Measurements from ENCODE around the gene KLC1. TPM values are rescaled to one million over a fixed set of nuclear protein-coding genes. Genes with fewer than 3 reads are reported as not detected.
"Not testable (repeated sequence)": the region's sequence is repeated elsewhere in the genome, so short reads cannot be mapped to it uniquely, and the experiment has no call there.

The KLC1 gene
- total RNA-seq = 80.3 TPM

DNA sequence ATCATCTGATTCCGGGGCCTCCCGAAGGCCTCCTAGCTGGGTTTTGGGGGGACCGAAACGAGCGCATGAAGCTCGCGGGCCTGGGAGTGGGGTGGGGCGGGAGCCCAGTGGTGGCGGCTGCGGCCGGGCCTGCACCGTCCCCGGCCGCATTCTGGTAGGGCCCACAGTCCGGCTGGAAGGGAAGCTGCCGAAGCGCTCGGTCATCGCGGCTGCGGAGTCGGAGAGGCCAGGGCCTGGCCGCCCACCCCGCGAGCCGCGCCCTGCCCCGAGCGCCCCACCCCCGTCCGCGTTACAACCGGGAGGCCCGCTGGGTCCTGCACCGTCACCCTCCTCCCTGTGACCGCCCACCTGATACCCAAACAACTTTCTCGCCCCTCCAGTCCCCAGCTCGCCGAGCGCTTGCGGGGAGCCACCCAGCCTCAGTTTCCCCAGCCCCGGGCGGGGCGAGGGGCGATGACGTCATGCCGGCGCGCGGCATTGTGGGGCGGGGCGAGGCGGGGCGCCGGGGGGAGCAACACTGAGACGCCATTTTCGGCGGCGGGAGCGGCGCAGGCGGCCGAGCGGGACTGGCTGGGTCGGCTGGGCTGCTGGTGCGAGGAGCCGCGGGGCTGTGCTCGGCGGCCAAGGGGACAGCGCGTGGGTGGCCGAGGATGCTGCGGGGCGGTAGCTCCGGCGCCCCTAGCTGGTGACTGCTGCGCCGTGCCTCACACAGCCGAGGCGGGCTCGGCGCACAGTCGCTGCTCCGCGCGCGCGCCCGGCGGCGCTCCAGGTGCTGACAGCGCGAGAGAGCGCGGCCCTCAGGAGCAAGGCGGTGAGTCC lies at the start of gene KLC1:
TSS of gene KLC1 (plus strand) at position 528 of the 819 bp plus-strand sequence. CDS start 25,354 bp downstream, outside the sequence.
- ATAC-seq = peak; percentile 77

DNA sequence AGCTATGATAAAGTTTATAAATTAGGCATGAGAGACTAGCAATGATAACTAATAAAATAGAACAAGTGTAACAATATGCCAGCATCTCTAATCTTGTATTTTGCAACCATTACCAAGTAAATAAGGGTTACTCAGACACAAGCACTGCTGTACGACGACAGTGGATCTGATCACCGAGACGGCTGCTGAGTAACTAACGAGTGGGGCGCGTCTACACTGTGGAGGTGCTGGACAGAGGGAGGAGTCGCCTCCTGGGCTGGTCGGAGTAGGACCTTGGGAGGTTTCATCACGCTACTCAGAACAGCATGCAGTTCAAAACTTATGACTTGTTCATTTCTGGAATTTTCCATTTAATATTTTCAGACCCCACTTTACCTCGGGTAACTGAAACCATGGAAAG lies 47.8 kb upstream of the KLC1 start:
- ATAC-seq = peak; percentile 47

DNA sequence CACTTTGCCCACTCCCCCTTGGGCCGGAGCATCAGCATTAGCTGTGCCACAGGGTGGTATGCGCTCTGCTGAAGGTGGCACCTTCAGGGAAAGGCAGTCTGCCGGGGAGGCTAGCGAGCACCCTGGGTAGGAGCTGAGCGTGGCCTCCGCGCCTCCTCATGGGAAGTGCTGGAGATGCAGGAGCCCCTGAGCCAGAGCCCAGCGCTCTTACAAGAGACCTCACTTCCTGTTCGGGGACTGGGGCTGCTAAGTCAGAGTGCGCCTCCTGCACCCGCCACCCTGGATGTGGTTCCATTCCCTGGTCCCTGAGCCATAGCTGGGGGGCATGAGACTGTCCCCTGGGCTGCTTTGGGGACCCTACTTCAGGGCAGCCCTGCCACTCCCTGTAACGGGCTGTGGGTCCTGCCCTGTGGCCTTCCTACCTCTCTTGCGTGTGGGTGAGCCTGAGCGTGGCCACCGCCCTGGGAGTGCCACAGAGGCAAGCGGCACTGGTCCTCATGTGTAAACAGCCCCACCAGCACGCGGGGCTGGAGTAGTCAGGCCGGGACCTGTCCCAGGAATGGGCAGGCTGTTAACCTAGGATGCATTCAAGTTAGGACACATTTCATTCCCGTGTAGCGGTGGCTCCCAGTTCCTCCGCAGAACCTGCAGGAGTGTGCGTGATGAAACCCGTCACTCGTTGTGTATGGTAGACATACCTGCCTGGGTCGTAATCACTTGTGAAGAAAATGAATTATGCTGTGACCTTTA lies 46.9 kb upstream of the KLC1 start:
- peak; percentile 96 for ATAC-seq

DNA sequence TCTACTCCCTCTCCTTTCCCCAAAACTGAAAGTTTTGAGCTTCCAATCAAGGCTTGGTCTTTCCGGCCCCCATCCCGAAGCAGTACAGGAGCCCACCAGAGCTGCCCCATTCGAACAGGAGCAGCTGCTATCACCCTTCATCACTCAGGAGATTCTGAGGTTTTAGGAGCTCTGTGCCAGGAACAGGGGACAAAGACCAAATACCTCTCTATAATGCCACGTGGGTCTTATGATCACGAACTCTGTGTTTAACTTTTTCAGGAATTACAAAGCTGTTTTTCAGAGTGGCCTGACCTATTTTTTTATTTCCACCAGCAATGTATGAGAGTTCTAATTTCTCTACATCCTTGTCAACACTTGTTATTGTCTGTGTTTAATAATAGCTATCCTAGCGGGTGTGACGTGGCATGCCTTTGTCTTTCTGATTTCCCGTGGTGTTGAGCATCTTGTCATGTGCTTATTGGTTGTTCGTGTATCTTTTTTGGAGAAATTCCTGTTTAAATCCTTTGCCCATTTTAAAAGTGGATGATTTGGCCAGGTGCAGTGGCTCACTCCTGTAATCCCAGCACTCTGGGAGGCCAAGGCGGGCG lies 44.6 kb upstream of the KLC1 start:
- ATAC-seq = no peak

DNA sequence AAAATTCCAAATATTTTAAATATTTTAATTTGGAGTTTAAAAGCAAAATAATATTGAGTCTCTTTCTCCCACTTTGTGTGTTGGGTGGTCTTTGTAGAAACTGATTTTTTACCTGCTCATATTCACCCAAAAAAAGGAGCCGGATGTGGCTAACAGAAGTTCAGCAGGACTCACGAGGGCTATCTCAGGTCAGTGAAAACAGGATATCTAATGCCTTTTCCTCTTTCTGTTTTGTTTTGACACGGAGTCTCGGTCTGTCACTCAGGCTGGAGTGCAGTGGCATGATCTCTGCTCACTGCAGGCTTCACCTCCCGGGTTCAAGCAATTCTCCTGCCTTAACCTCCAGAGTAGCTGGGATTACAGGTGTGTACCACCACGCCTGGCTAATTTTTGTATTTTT lies 35.4 kb upstream of the KLC1 start:
- no peak for ATAC-seq

DNA sequence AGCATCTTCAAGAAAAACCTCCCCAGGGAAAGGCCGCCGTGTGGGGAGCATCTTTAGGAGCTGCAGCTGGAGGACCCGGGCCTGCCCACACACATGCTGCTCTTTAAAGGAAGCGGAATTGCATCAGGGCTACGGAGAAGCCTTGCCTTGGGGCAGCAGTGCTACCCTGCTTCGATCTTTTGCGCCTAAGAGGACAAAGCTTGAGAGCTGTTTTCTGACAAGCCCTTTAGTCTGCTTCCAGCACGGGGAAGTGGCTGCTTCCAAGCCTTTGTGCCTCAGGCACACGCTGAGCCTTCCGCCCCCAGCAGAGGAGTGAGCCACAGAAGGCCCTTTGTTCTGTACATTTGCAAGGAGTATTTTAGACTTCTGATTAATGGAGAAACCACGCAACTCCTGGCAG lies 34.7 kb upstream of the KLC1 start:
- ATAC-seq = peak; percentile 72

DNA sequence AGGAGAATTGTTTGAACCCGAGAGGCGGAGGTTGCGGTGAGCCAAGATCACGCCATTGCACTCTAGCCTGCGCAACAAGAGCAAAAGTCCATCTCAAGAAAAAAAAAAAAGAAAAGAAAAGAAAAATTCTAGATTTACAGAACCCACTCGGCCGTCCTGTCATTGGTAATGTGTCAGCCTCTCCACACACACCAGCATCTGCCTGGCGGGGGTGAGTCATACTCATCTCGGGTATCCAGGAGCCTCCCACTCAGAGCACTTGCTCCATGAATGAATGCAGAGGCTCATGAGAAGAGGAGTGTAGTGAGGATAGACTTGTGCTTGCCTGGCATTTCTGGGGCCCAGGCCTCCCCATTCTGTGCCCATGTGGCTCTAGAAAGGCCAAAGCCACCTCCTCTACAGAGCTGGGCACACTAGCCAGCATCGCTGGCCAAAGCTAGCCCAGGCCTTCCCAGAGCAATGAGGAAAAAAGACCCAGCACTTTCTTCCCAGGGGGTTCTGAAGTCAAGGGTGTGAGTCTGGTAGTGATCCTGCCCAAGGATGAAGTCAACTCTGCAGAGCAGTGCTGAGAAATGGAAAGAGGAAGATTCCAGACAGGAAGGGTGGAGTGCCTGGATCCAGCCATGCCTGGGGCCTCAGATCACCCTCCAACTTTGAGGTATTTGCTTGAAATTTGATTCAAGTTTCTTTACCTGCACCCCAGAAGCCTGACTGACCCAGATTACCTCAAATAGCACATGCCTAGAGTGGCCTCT lies 31.2 kb upstream of the KLC1 start:
- peak; percentile 54 for ATAC-seq

DNA sequence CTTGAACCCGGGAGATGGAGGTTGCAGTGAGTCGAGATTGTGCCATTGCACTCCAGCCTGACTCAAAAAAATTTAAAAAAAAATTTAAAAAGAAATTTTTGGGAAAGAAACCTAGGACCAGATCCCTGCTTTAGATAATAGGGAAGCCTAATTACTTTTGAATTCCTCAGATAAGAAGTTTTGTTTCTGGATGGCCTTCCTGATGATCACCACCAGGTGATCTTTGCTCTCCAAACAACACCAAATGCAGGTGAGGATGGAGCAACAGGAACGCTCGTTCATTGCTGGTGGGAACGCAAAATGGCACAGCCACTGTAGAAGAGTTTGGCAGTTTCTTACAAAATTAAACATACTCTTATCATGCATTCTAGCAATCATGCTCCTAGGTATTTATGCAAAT lies 28.5 kb upstream of the KLC1 start:
- ATAC-seq = no peak

DNA sequence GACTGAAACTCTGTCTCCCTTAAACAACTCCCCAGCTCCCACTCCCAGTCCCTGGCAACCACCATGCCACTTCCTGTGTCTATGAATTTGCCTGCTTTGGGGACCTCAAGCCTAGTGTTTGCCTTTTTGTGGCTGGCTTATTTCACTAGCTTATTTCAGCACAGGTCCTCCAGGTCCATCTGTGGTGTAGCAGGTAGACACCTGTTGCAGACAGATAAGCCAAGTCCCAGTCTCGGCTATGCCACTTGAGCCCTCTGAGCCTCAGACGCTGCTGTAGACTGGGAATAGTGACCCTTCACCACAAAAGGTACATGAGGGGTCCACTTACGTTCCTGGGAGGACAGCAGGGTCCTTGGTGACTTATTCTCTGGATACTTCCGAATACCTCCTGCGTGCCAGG lies 24.4 kb upstream of the KLC1 start:
- no peak for ATAC-seq

DNA sequence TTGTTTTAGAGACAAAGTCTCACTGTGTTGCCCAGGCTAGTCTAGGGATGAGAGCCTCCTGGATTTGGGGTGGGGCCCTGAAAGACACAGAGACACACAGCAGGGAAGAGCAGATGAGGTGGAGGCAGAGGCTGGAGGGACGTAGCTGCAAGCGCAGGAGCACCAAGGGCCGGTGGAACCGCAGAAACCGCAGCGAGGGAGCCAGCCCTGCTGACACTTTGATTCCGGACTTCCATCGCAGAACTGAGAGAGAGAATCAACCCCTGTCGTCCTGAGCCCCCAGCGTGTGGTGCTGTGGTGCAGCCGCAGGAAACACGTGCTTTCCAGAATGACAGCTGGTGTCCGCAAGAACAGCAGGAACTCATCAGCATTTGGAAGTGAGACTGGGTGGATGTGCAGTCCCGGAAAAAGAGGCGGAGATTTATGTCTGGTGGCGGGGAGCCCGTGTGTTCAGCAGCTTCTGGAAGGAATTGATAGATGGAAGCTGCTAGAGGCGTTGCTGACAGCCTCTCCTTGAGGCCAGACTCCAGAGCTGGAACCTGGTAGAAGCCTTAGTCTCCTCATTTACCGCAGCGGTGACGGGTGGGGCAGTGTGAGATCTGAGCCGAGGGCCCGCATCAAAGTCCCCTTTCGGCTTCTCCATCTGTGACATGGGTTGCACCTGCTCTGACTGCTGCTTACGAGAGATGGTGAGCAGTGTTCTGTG lies 21.9 kb upstream of the KLC1 start:
- ATAC-seq = peak; percentile 59

DNA sequence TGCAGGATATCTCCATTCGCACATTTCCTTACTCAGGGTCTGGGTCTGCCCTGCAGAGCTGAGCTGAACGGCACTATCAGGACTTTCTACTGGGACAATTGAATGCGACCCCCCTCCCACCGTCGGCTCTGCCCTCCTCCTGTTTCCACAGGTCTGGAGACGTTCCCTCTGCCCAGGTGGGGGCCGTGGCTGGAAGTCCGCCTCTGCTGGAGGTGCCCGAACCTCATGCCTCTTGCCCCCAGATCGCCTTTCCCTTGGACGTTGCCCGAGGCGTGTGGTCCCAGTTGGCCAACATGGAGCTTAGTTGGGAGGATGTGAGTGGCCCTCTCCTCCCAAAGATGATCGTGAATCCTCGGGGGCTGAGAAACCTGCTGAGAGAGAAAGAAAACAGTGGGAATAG lies 21.2 kb upstream of the KLC1 start:
- ATAC-seq = no peak

DNA sequence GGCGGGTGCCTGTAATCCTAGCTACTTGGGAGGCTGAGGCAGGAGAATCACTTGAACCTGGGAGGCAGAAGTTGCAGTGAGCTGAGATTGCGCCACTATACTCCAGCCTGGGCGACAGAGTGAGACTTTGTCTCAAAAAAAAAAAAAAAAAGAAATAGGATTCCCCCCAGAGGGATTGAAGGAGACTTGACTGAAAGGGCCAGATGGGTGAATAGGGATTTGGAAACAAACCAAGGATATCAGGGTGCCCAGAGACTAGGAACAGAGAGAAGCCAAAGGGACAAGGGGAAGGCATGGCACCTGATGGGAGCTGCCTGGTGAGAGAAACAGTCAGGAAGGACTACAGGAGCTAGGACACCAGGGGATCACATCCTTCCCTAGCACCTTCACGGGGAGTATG lies 19.9 kb upstream of the KLC1 start:
- ATAC-seq = not testable (repeated sequence)

DNA sequence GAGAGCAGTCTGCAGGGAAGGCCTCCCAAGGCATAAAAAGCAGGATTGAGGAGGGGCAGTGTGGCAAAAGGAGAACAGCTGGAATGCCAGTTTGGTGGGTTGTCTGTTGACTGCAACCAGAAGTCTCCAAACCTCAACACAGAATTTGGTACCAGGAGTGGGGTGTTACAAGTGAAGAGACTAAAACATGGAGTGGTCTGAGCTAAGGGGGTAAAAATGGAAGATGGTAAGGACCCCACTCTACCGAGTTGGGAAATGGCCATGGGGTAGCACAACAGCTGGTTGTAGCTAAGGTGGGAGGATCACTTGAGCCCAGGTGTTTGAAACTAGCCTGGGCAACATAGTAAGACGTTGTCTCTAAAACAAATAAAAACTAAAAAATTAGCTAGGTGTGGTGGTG lies 17.8 kb upstream of the KLC1 start:
- no peak for ATAC-seq

DNA sequence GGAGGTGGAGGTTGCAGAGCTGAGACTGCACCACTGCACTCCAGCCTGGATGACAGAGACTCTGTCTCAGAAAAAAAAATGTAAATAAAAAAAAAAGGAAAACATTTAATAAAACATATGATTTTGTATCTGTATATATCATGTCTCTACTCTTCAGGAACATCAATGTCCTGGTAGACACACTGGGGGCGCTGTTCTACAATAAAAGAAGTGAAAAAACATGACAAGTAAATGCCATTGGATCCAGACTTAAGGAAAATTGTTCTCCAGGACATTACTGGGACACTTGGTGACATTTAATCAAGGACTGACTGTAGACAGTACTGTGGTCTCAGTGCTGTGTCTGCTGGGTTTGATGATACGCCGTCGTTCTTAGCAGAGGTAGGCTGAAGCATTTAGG lies 15.5 kb upstream of the KLC1 start:
- ATAC-seq = no peak

DNA sequence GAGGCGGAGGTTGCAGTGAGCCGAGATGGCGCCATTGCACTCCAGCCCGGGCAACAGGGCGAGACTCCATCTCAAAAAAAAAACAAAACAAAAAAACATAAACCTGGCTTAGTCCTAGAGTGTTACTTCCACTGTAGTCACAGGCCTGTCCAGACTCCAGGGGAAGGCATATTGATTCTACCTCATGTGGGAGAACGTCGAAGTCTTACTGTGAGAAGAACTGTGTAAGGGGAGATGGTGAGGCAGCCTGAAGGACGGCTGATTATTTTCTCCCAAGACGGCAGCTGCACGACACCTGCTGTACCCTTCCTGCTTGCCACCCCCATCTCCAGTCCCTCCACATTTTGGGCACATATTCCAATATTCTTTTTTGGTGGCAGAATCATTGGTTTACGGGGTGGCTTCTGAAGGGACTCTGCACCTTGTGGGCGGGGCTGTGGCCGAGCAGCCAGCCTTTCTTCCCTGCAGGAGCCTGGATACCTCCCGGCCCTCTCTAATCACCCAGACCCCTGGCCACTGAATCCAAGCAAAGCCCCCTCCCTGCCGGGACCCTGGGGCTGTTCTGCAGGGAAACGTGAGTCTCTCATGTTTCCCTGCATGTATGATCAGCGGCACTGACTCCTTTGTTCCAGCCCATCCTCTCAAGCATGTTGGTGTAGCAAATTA lies 12.2 kb upstream of the KLC1 start:
- no peak for ATAC-seq

DNA sequence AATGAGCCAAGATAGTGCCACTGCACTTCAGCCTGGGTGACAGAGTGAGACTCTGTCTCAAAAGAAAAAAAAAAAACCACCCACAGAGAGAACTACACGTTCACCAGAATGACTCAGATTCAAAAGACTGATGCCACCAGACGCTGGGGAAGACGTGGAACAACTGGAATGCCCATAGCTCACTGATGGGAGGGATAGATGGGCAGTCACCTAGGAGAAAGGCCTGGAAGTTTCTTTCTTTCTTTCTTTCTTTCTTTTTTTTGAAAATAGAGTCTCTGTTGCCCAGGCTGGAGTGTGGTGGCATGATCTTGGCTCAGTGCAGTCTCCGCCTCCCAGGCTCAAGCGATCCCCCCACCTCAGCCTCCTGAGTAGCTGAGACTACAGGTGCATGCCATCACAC lies 10.0 kb upstream of the KLC1 start:
- ATAC-seq = peak; percentile 33

DNA sequence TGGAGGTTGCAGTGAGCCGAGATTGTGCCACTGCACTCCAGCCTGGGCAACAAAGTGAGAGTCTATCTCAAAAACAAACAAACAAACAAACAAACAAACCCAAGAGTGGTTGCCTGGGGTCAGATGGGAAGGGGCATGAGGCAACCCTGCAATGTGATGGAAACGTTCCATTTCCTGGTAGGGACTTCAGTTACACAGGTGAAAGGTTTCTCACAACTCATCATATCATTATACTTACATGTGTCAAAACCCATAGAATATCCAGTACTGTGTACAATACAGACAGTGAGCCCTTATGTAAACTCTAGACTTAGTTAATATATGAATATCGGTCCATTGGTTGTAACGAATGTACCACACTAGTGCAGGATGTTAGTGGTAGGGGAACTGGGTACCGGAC lies 7.2 kb upstream of the KLC1 start:
- no peak for ATAC-seq

DNA sequence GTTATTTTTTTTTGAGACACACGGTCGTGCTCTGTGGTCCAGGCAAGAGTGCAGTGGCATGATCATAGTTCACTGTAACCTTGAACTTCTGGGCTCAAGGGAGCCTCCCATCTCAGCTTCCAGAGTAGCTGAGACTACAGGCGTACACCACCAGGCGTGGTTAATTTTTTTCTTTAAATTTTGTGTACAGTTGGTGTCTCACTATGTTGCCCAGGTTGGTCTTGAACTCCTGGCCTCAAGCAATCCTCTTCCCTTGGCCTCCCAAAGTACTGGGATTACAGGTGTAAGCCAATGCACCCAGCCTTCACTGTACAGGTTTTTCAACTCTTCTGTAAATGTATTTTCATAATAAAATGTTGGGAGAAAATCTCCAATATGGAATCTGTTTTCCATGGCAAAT lies 5.7 kb upstream of the KLC1 start:
- no peak for ATAC-seq

DNA sequence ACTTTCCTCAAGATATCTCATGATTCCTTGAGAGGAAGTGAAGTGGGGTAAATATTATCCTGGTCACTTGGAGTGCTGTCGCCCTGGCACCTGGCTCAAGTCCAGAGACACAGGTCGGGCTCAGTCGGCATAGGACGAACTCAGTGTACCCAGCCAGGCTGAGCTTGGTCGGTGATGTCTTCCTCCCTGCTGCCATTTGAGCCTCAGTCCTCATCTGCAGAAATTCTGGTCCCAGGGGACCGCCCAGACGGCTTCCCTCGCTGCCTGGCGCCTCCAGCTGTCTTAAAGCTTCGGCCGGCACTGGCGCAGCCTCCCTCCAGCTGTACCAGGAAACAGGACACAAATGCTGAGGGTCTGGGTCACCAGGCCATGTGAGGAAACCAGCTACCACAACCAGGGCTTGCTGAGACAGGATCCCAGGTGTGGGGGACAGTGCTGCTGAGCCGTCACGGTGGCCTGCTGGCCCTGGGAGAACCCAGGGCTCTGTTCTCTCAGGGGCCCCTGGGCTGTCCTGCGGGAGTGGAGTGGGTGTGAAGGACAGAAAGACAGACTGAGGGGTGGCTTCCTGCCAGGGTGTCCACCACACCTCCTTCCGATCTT lies 5.0 kb upstream of the KLC1 start:
- ATAC-seq = no peak

DNA sequence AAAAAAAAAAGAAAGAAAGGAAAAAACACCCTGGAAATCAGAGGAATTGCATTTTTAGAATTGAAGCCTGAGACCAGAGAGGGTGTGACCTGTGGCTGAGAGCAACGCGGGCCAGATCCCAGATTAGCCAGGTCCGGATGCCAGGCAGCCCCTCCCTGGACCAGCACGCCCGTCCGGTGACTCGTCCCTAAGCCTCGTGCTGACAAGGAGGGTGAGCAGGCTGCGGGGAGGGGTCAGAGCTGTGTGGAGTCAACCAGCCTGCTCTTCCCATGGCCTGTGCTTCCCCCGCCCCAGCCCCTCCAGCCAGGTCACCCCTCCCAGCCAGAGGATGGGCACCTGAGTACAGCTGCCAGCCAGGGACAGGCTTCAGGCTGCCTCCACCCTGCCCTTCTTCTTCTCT lies 4.2 kb upstream of the KLC1 start:
- ATAC-seq = peak; percentile 84

DNA sequence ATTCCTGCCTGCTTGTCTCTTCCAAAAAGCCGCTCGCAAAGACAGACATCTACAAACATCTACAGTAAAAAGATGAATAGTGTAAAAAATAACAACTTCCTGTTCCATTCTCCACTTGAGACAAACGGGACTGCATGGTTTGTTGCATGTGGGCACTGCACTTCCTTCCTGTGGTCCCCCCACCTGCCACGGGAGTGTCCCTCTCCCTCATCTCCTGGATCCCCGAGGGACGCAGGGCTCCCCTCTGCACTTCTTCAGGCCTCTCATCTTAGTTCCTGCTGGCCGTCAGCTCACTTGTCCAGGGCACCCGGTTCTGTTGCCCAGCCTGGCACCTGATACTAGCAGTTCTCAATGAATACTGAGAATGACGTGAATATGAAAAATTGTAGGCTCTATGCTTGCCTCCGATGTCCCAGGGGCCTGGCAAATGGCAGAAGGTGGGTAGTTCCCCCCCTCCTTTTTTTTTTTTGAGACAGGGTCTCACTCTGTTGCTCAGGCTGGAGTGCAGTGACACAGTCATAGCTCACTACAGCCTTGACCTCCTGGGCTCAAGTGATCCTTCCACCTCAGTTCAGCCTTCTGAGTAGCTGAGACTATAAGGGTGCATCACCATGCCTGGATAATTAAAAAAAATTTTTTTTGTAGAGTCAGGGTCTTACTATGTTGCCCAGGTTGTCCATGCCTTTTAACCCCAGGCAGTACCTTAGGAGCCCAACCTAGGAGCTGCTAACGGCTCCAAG lies 3.5 kb upstream of the KLC1 start:
- no peak for ATAC-seq
